Measurements from ENCODE around the gene DCP2. TPM values are rescaled to one million over a fixed set of nuclear protein-coding genes. Genes with fewer than 3 reads are reported as not detected.

The DCP2 gene
- total RNA-seq, 1 donor from 2014 or later, result 93.0 TPM

GRCh38 chr5:112933651-112934365 is 42.8 kb upstream of the DCP2 start:
- Mint-ChIP-seq H3K4me3 (ENCODE audit: low read depth) (no peak overlapping the region), H3K9me3 (ENCODE audit: low read depth) (no peaks in the 10 kb centered on the region), H3K27me3 (no peaks in the 10 kb centered on the region), H3K27ac (no peak overlapping the region), H3K4me1 (ENCODE audit: low read depth) (no peaks in the 10 kb centered on the region), H3K36me3 (ENCODE audit: insufficient read depth) (no peaks in the 10 kb centered on the region)
- no peak for TF ChIP-seq CTCF (IDR thresholded peaks at IDR 0.05; ENCODE audit: unreplicated experiment)
- no peak for DNase-seq (ENCODE audit: low spot score, unreplicated experiment)

GRCh38 chr5:112934366-112934663 is 42.3 kb upstream of the DCP2 start:
- Mint-ChIP-seq H3K27me3 (no peaks in the 10 kb centered on the region), H3K4me1 (ENCODE audit: low read depth) (no peaks in the 10 kb centered on the region), H3K27ac (no peak overlapping the region), H3K36me3 (ENCODE audit: insufficient read depth) (no peaks in the 10 kb centered on the region), H3K9me3 (ENCODE audit: low read depth) (no peaks in the 10 kb centered on the region), H3K4me3 (ENCODE audit: low read depth) (no peak overlapping the region)
- DNase-seq (ENCODE audit: low spot score, unreplicated experiment), result no peak
- TF ChIP-seq CTCF (IDR thresholded peaks at IDR 0.05; ENCODE audit: unreplicated experiment), result no peak

- H3K9me3 Mint-ChIP-seq (ENCODE audit: low read depth), result no peaks in the 10 kb centered on the region
- no peak for TF ChIP-seq CTCF (IDR thresholded peaks at IDR 0.05; ENCODE audit: unreplicated experiment)
- no peaks in the 10 kb centered on the region for H3K4me1 Mint-ChIP-seq (ENCODE audit: low read depth)
Measured at GRCh38 chr5:112935675-112936074, 40.9 kb upstream of the DCP2 start.

GRCh38 chr5:112938286-112938685 is 38.3 kb upstream of the DCP2 start:
- H3K27me3 Mint-ChIP-seq, result no peaks in the 10 kb centered on the region
- no peaks in the 10 kb centered on the region for H3K4me1 Mint-ChIP-seq (ENCODE audit: low read depth)
- no peak for TF ChIP-seq CTCF (IDR thresholded peaks at IDR 0.05; ENCODE audit: unreplicated experiment)
- H3K27ac Mint-ChIP-seq, result no peak overlapping the region
- H3K4me3 Mint-ChIP-seq (ENCODE audit: low read depth), result no peak overlapping the region
- DNase-seq (ENCODE audit: low spot score, unreplicated experiment), result no peak
- H3K9me3 Mint-ChIP-seq (ENCODE audit: low read depth), result no peaks in the 10 kb centered on the region
- H3K36me3 Mint-ChIP-seq (ENCODE audit: insufficient read depth), result no peaks in the 10 kb centered on the region

More at GRCh38 chr5:112935675-112936074, 40.9 kb upstream of the DCP2 start:
- H3K36me3 Mint-ChIP-seq (ENCODE audit: insufficient read depth), result no peaks in the 10 kb centered on the region
- H3K4me3 Mint-ChIP-seq (ENCODE audit: low read depth), result no peak overlapping the region
- no peaks in the 10 kb centered on the region for H3K27me3 Mint-ChIP-seq
- DNase-seq (ENCODE audit: low spot score, unreplicated experiment), result no peak
- H3K27ac Mint-ChIP-seq, result no peak overlapping the region

- no peak for TF ChIP-seq CTCF (IDR thresholded peaks at IDR 0.05; ENCODE audit: unreplicated experiment)
- Mint-ChIP-seq H3K9me3 (ENCODE audit: low read depth) (no peaks in the 10 kb centered on the region), H3K27me3 (no peaks in the 10 kb centered on the region), H3K27ac (no peak overlapping the region), H3K36me3 (ENCODE audit: insufficient read depth) (no peaks in the 10 kb centered on the region), H3K4me1 (ENCODE audit: low read depth) (no peaks in the 10 kb centered on the region), H3K4me3 (ENCODE audit: low read depth) (no peak overlapping the region)
- DNase-seq (ENCODE audit: low spot score, unreplicated experiment), result no peak
Measured at GRCh38 chr5:112940670-112941069, 35.9 kb upstream of the DCP2 start.
